Karpas-422 (cell line): ENCODE results near the gene RAPGEF3. TPM values are rescaled to one million over a fixed set of nuclear protein-coding genes. Genes with fewer than 3 reads are reported as not detected.

Experiments
- DNase-seq: peaks from one replicate; pipeline ENCODE4 v3.0.0-alpha.2; 2015
- H2AFZ ChIP-seq: fragments of 200-600 bp; sonication (generic); 2 replicates; pipeline ENCODE4 v1.6.1; 2014; ENCODE audit warnings: antibody characterized with exemption, low read length, mixed read lengths
- H3K27ac ChIP-seq: fragments of 200-600 bp; sonication (generic); 2 replicates; pipeline ENCODE4 v1.5.1; 2014; ENCODE audit warnings: mild to moderate bottlenecking, low read length, moderate library complexity
- H3K27me3 ChIP-seq: fragments of 200-600 bp; sonication (generic); 2 replicates; pipeline ENCODE4 v1.6.1; 2014; ENCODE audit warnings: low read length, mixed read lengths
- H3K36me3 ChIP-seq: fragments of 200-600 bp; sonication (generic); 2 replicates; pipeline ENCODE4 v1.6.1; 2014; ENCODE audit warnings: low read length, mixed read lengths; ENCODE audit not compliant: insufficient read depth
- H3K4me1 ChIP-seq: fragments of 200-600 bp; sonication (generic); 2 replicates; pipeline ENCODE4 v1.6.1; 2014; ENCODE audit warnings: mild to moderate bottlenecking, low read length, mixed read lengths
- H3K4me2 ChIP-seq: fragments of 200-600 bp; sonication (generic); 2 replicates; pipeline ENCODE4 v1.6.1; 2014; ENCODE audit warnings: low read length, low read depth, mild to moderate bottlenecking; ENCODE audit not compliant: poor library complexity, severe bottlenecking
- H3K4me3 ChIP-seq: fragments of 200-600 bp; sonication (generic); 2 replicates; pipeline ENCODE4 v1.5.1; 2014; ENCODE audit warnings: mild to moderate bottlenecking, antibody characterized with exemption, low read length, mixed read lengths
- H3K79me2 ChIP-seq: fragments of 200-600 bp; sonication (generic); 2 replicates; pipeline ENCODE4 v1.6.1; 2014; ENCODE audit warnings: mild to moderate bottlenecking, low read length, mixed read lengths
- H3K9ac ChIP-seq: fragments of 200-600 bp; sonication (generic); 2 replicates; pipeline ENCODE4 v1.6.0; 2014; ENCODE audit warnings: low read length
- H3K9me2 ChIP-seq: fragments of 200-600 bp; sonication (generic), shearing (Covaris generic); replicated peaks from 2 replicates; pipeline ENCODE4 v1.6.0; 2014; ENCODE audit warnings: mild to moderate bottlenecking, low read length, moderate library complexity; ENCODE audit not compliant: insufficient read depth
- H3K9me3 ChIP-seq: fragments of 300-700, 200-600 bp; sonication (generic); 2 replicates; pipeline ENCODE4 v1.6.1; 2014; ENCODE audit warnings: low read length, mixed read lengths
- H4K20me1 ChIP-seq: fragments of 200-600 bp; sonication (generic); 2 replicates; pipeline ENCODE4 v1.6.1; 2014; ENCODE audit warnings: mild to moderate bottlenecking, antibody characterized with exemption, low read length, low read depth; ENCODE audit not compliant: insufficient read depth
- total RNA-seq: library from RNA; depleted of rRNA; stranded (reverse); fragments of >200 nt; shearing (Covaris generic); gene quantifications from 2 replicates; pipeline ENCODE4 v1.2.3, GENCODE V29; 2014; ENCODE audit warnings: low replicate concordance

The RAPGEF3 gene
- total RNA-seq, 1 experiment from 2014 or later = 4.4 TPM

GRCh38 chr12:47795121-47795813, 36.6 kb upstream of the RAPGEF3 start:
- H3K4me3 ChIP-seq = no peak overlapping the region
- no peak for DNase-seq
- H3K9me3 ChIP-seq = no peaks in the 10 kb centered on the region
- H3K27ac ChIP-seq = no peak overlapping the region
- H3K27me3 ChIP-seq = no peaks in the 10 kb centered on the region
- H3K9ac ChIP-seq = no peak overlapping the region
- peaks cover 8% of the 10 kb centered on the region for H3K79me2 ChIP-seq
- no peaks in the 10 kb centered on the region for H3K9me2 ChIP-seq
- peaks cover 11% of the 10 kb centered on the region; the same call in 1 of the 2 replicates for H3K36me3 ChIP-seq
- H2AFZ ChIP-seq = no peak overlapping the region
- H4K20me1 ChIP-seq = no peaks in the 10 kb centered on the region
- no peak overlapping the region for H3K4me2 ChIP-seq
- H3K4me1 ChIP-seq = peaks cover 9% of the 10 kb centered on the region

DNA sequence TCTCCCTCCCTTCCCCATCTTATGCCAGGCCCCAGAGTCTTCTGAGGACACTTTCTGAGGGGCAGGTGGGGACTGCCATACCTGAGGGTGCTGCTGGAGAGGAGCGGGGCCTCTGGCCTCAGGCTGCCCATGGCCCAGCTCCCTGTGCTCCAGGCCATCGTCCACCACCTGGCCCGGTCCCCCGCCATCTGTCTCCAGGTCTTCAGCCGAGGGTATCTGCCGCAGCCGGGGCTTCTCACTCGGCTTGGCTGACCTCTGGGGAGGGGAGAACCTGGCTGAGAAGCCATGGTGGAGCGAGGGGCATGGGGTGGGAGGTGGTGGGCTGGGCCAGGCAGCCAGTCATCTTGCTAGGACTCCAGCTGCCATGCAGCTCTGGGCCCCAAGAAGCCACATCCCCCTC, 36.0 kb upstream of the RAPGEF3 start:
- DNase-seq = no peak
- H3K79me2 ChIP-seq = peaks cover 3% of the 10 kb centered on the region

GRCh38 chr12:47793015-47793681, 34.5 kb upstream of the RAPGEF3 start:
- Histone ChIP-seq H3K9ac (no peak overlapping the region), H3K4me3 (no peak overlapping the region), H3K27me3 (no peaks in the 10 kb centered on the region), H4K20me1 (no peaks in the 10 kb centered on the region), H3K9me2 (no peaks in the 10 kb centered on the region), H3K9me3 (no peaks in the 10 kb centered on the region), H3K36me3 (peaks cover 15% of the 10 kb centered on the region; the same call in 1 of the 2 replicates), H3K4me1 (no peaks in the 10 kb centered on the region), H3K79me2 (no peaks in the 10 kb centered on the region), H3K27ac (no peak overlapping the region), H3K4me2 (no peak overlapping the region), H2AFZ (no peak overlapping the region)
- no peak for DNase-seq

More for the DNA sequence above, 36.0 kb upstream of the RAPGEF3 start:
- H3K27me3 ChIP-seq = no peaks in the 10 kb centered on the region
- H3K4me3 ChIP-seq = no peak overlapping the region
- H3K36me3 ChIP-seq = peaks cover 11% of the 10 kb centered on the region; the same call in 1 of the 2 replicates
- no peak overlapping the region for H3K9ac ChIP-seq
- H2AFZ ChIP-seq = no peak overlapping the region
- peaks cover 3% of the 10 kb centered on the region for H3K4me1 ChIP-seq
- H3K9me3 ChIP-seq = no peaks in the 10 kb centered on the region
- no peaks in the 10 kb centered on the region for H4K20me1 ChIP-seq
- no peaks in the 10 kb centered on the region for H3K9me2 ChIP-seq
- no peak overlapping the region for H3K4me2 ChIP-seq
- H3K27ac ChIP-seq = no peak overlapping the region

GRCh38 chr12:47791874-47792273, 33.2 kb upstream of the RAPGEF3 start:
- H3K4me3 ChIP-seq = no peak overlapping the region
- H2AFZ ChIP-seq = no peak overlapping the region
- H3K4me2 ChIP-seq = no peak overlapping the region
- DNase-seq = no peak
- H3K36me3 ChIP-seq = peaks cover 24% of the 10 kb centered on the region
- H3K27ac ChIP-seq = no peak overlapping the region
- H4K20me1 ChIP-seq = no peaks in the 10 kb centered on the region
- H3K9ac ChIP-seq = no peak overlapping the region
- H3K9me2 ChIP-seq = no peaks in the 10 kb centered on the region
- H3K9me3 ChIP-seq = no peaks in the 10 kb centered on the region
- H3K4me1 ChIP-seq = no peaks in the 10 kb centered on the region
- H3K27me3 ChIP-seq = no peaks in the 10 kb centered on the region
- H3K79me2 ChIP-seq = no peaks in the 10 kb centered on the region

GRCh38 chr12:47791351-47791746, 32.7 kb upstream of the RAPGEF3 start:
- Histone ChIP-seq H3K27ac (no peak overlapping the region), H3K27me3 (no peaks in the 10 kb centered on the region), H3K4me2 (no peak overlapping the region), H3K9me2 (no peaks in the 10 kb centered on the region), H4K20me1 (no peaks in the 10 kb centered on the region), H3K79me2 (no peaks in the 10 kb centered on the region), H3K9ac (no peak overlapping the region), H2AFZ (no peak overlapping the region), H3K4me3 (no peak overlapping the region), H3K9me3 (no peaks in the 10 kb centered on the region), H3K36me3 (peaks cover 28% of the 10 kb centered on the region), H3K4me1 (no peaks in the 10 kb centered on the region)
- no peak for DNase-seq

DNA sequence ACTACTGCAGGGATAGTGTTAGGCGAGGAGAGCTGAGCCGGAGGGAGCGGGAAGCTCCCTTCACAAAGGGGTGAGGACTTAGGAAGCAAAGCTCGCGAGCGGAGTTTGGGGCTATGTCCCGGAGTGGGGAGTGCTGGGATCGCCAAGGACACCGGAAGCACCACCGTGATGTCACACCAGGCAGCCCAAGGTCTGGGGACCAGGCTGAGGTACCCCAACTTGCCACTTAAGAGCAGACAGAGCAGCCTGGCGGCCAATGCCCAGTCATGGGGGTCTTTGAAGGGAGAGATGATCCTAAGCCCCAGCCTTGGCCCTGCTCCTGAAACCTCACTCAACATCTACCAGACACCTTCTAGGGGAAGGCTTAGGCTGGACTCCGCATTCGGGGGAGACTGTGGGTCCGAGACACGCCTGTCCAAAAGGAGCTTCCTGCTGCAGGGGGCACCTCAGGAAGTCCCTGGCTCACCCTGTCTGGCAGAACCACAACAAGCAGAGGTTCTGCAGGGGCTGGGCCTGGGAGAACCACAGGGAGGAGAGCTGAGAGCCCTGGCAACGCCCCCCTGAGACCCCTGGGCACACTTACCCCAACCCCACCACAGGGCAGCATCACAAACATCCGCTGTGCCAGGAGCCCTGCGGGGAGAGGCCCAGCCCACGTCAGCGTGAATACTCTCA, 32.1 kb upstream of the RAPGEF3 start:
- H3K4me2 ChIP-seq = no peak overlapping the region
- no peaks in the 10 kb centered on the region for H3K27me3 ChIP-seq
- no peak for DNase-seq
- no peaks in the 10 kb centered on the region for H3K4me1 ChIP-seq
- no peaks in the 10 kb centered on the region for H4K20me1 ChIP-seq
- H3K9ac ChIP-seq = no peak overlapping the region
- no peaks in the 10 kb centered on the region for H3K79me2 ChIP-seq
- no peaks in the 10 kb centered on the region for H3K9me2 ChIP-seq
- H3K4me3 ChIP-seq = no peak overlapping the region
- H2AFZ ChIP-seq = no peak overlapping the region
- H3K9me3 ChIP-seq = no peaks in the 10 kb centered on the region
- peaks cover 33% of the 10 kb centered on the region for H3K36me3 ChIP-seq
- H3K27ac ChIP-seq = no peak overlapping the region

DNA sequence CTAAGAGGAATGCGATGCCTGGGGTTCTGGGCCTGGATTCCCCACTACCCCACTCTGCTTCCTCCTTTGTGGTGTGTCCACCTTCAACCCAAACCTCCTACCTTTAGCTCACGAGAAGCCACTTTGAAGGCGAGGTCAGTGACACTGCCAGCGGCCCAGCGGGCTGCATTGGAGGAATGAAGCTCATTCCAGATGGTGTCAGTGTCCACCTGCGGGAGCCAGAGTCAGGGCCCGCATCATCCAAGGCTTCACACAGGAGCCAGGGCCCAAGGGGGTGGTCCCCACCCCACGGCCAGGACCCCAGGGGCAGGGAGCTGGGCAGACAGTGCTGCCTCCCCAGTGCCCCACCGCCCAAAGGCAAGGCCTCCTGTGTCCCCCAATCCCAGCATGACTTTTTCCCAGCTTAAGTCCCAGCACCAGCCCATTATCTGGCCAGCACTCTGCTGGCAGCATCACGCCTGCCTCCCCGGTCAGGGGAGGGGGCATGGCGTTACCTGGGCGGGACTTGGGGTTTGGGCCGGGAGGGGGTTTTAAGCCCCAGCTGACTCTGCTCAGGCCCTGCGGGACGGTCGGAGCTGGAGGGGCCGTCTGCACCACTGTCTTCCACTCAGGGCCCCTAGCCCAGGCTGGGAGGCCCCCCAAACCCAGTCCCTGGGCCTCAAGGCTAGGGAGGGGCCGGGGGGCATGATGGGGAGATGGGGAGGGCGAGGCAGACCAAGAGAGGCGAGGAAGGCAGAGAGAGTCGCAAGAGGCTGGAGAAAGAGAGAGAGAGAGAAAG, 31.2 kb upstream of the RAPGEF3 start:
- peaks cover 36% of the 10 kb centered on the region for H3K36me3 ChIP-seq
- no peaks in the 10 kb centered on the region for H3K27me3 ChIP-seq
- no peak overlapping the region for H3K4me3 ChIP-seq
- H2AFZ ChIP-seq = no peak overlapping the region
- no peaks in the 10 kb centered on the region for H3K9me3 ChIP-seq
- no peaks in the 10 kb centered on the region for H3K9me2 ChIP-seq
- no peaks in the 10 kb centered on the region for H4K20me1 ChIP-seq
- H3K4me1 ChIP-seq = no peaks in the 10 kb centered on the region
- H3K79me2 ChIP-seq = no peaks in the 10 kb centered on the region
- H3K4me2 ChIP-seq = no peak overlapping the region
- no peak overlapping the region for H3K9ac ChIP-seq
- DNase-seq = no peak
- H3K27ac ChIP-seq = no peak overlapping the region

DNA sequence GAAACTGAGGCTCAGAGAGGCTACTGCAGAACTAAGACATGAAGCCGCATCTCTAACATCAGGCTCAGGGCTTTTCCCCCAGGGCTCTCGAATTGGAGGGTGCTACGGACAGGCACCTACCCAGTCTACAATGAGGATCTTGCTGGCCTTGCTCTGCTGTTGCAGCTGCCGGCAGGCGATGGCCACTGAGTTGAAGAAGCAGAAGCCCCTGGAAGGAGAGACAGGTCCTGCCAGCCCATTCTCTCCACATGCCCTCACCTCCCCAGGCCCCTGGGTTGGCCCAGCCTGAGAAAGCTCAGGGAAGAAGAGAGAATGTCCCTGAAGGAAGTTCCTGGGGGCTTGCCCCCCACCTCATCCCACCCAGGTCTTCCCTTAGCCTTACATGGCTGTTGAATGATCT, 30.5 kb upstream of the RAPGEF3 start:
- DNase-seq = no peak
- Histone ChIP-seq H3K4me1 (no peaks in the 10 kb centered on the region), H3K9me2 (no peaks in the 10 kb centered on the region), H3K36me3 (peaks cover 32% of the 10 kb centered on the region), H3K79me2 (no peaks in the 10 kb centered on the region), H3K27me3 (no peaks in the 10 kb centered on the region), H2AFZ (no peak overlapping the region), H3K9me3 (no peaks in the 10 kb centered on the region), H3K9ac (no peak overlapping the region), H3K4me3 (no peak overlapping the region), H3K27ac (no peak overlapping the region), H4K20me1 (no peaks in the 10 kb centered on the region), H3K4me2 (no peak overlapping the region)
